H1 (cell line): ENCODE data around the gene LITAFD. TPM values are rescaled to one million over a fixed set of nuclear protein-coding genes. Genes with fewer than 3 reads are reported as not detected.

ENCODE experiments used
- CTCF ChIA-PET: fragments of 300-600 bp; sonication (Branson Sonifier 250); formaldehyde crosslinking; loops from one replicate; lab custom pipeline; 2021; ENCODE audit not compliant: partially characterized antibody; lab: Charles Lee
- POLR2A ChIA-PET: fragments of 300-600 bp; sonication (Branson Sonifier 250); formaldehyde crosslinking; loops from one replicate; lab custom pipeline; 2021; ENCODE audit warnings: inconsistent platforms; ENCODE audit not compliant: partially characterized antibody; lab: Charles Lee
- DNase-seq, 2 experiments: peaks; one replicate each; pipeline versions ENCODE4 v3.0.0 to v3.0.0-alpha.2; 2010 to 2022; ENCODE audit warnings: low spot score in 2 of 2, low read depth in 1 of 2, mixed read lengths in 1 of 2
- FAIRE-seq: peaks from 2 replicates; lab custom pipeline; 2011; peaks lifted over from hg19 to GRCh38; lab: Jason Lieb, UNC
- H2AFZ ChIP-seq: 2 replicates; pipeline ENCODE4 v1.8.1; 2012; ENCODE audit warnings: low read length, inconsistent platforms
- H2AK5ac ChIP-seq: 2 replicates; pipeline ENCODE4 v1.6.1; 2013; ENCODE audit warnings: low read depth, low read length
- H2BK120ac ChIP-seq: replicated peaks from 2 replicates; pipeline ENCODE3; 2013; ENCODE audit warnings: low read depth, low read length, inconsistent platforms
- H2BK12ac ChIP-seq: 2 replicates; pipeline ENCODE4 v1.6.1; 2013; ENCODE audit warnings: low read depth, low read length
- H2BK15ac ChIP-seq: 2 replicates; pipeline ENCODE4 v1.6.1; 2013; ENCODE audit warnings: low read length
- H2BK20ac ChIP-seq: 2 replicates; pipeline ENCODE4 v1.6.1; 2013; ENCODE audit warnings: low read length
- H2BK5ac ChIP-seq: 2 replicates; pipeline ENCODE4 v1.6.1; 2013; ENCODE audit warnings: low read depth, low read length
- H3K14ac ChIP-seq: 2 replicates; pipeline ENCODE4 v1.6.1; 2013; ENCODE audit warnings: inconsistent platforms; ENCODE audit not compliant: insufficient read length
- H3K18ac ChIP-seq: 2 replicates; pipeline ENCODE4 v1.6.1; 2013; ENCODE audit warnings: low read length; ENCODE audit errors: extremely low read depth
- H3K23ac ChIP-seq: 2 replicates; pipeline ENCODE4 v1.6.1; 2013; ENCODE audit warnings: inconsistent platforms; ENCODE audit not compliant: insufficient read length
- H3K23me2 ChIP-seq: 2 replicates; pipeline ENCODE4 v1.6.1; 2013; ENCODE audit warnings: low read depth, low read length
- H3K27ac ChIP-seq: 2 replicates; pipeline ENCODE4 v1.6.1; 2011; ENCODE audit warnings: low read depth, low read length, inconsistent platforms
- H3K27me3 ChIP-seq, 4 experiments: replicated peaks in 1 of 4; 1 replicate in 1 of 4; 2 replicates in 3 of 4; pipeline versions ENCODE4 v1.6.1 to v1.8.1; 2011 to 2013; ENCODE audit warnings: low read length in 3 of 4, mild to moderate bottlenecking in 3 of 4, inconsistent platforms in 2 of 4, mixed read lengths in 2 of 4, moderate library complexity in 1 of 4; ENCODE audit not compliant: control insufficient read depth in 3 of 4, insufficient read depth in 3 of 4; ENCODE audit errors: extremely low read depth in 1 of 4
- H3K36me3 ChIP-seq, 4 experiments: 2 replicates each; pipeline versions ENCODE4 v1.6.1 to v1.8.1; 2011 to 2013; ENCODE audit warnings: mild to moderate bottlenecking in 4 of 4, low read length in 3 of 4, moderate library complexity in 2 of 4, control low read depth in 1 of 4, inconsistent platforms in 1 of 4; ENCODE audit not compliant: insufficient read depth in 4 of 4, control insufficient read depth in 2 of 4
- H3K4ac ChIP-seq: replicated peaks from 2 replicates; pipeline ENCODE3; 2013; ENCODE audit warnings: low read length, low read depth, mixed read lengths, inconsistent platforms; ENCODE audit not compliant: insufficient read length
- H3K4me1 ChIP-seq, 4 experiments: replicated peaks in 1 of 4; 1 replicate in 1 of 4; 2 replicates in 3 of 4; pipeline versions ENCODE4 v1.6.1 to v1.8.1; 2011 to 2013; ENCODE audit warnings: low read length in 3 of 4, inconsistent platforms in 2 of 4, mixed read lengths in 1 of 4; ENCODE audit not compliant: insufficient read depth in 4 of 4, control insufficient read depth in 3 of 4
- H3K4me2 ChIP-seq, 2 experiments: 2 replicates each; pipeline versions ENCODE4 v1.6.1 to v1.8.1; 2011 to 2013; ENCODE audit warnings: low read depth in 2 of 2, low read length in 2 of 2, control low read depth in 1 of 2, inconsistent platforms in 1 of 2, mild to moderate bottlenecking in 1 of 2; ENCODE audit not compliant: insufficient read depth in 1 of 2
- H3K4me3 ChIP-seq, 4 experiments: fragments of 200-600, 300-600 bp in 1 of 4; sonication (generic), shearing (Covaris generic), sonication (Bioruptor Twin) in 1 of 4; 2 replicates each; pipeline versions ENCODE4 v1.5.1 to v1.8.1; 2011 to 2016; ENCODE audit warnings: low read length in 4 of 4, low read depth in 3 of 4, control low read depth in 2 of 4, inconsistent platforms in 2 of 4, mild to moderate bottlenecking in 2 of 4, mixed read lengths in 1 of 4, moderate library complexity in 1 of 4; ENCODE audit not compliant: insufficient read depth in 2 of 4; ENCODE audit errors: extremely low read depth in 1 of 4
- H3K56ac ChIP-seq: replicated peaks from 2 replicates; pipeline ENCODE3; 2013; ENCODE audit warnings: low read depth, mild to moderate bottlenecking, mixed read lengths, low read length, inconsistent platforms; ENCODE audit not compliant: insufficient read length
- H3K79me1 ChIP-seq: 2 replicates; pipeline ENCODE4 v1.6.1; 2013; ENCODE audit warnings: low read depth, low read length, control low read depth
- H3K79me2 ChIP-seq, 2 experiments: 2 replicates each; pipeline versions ENCODE4 v1.6.1 to v1.8.1; 2012 to 2013; ENCODE audit warnings: low read length in 2 of 2, mild to moderate bottlenecking in 2 of 2, inconsistent platforms in 1 of 2; ENCODE audit not compliant: insufficient read depth in 2 of 2, control insufficient read depth in 1 of 2
- H3K9ac ChIP-seq, 4 experiments: replicated peaks in 1 of 4; 1 replicate in 1 of 4; 2 replicates in 3 of 4; pipeline versions ENCODE4 v1.6.1 to v1.8.1; 2011 to 2013; ENCODE audit warnings: low read depth in 3 of 4, low read length in 3 of 4, control low read depth in 2 of 4, mild to moderate bottlenecking in 2 of 4, moderate library complexity in 2 of 4, inconsistent platforms in 1 of 4; ENCODE audit errors: extremely low read depth in 1 of 4
- H3K9me3 ChIP-seq, 2 experiments: 2 replicates each; pipeline versions ENCODE4 v1.6.1 to v1.8.1; 2012 to 2013; ENCODE audit warnings: mild to moderate bottlenecking in 2 of 2, moderate library complexity in 2 of 2, control low read depth in 1 of 2, inconsistent platforms in 1 of 2, low read depth in 1 of 2, low read length in 1 of 2, mixed read lengths in 1 of 2; ENCODE audit not compliant: insufficient read depth in 2 of 2
- H4K20me1 ChIP-seq, 2 experiments: replicated peaks in 1 of 2; 2 replicates each; pipeline versions ENCODE3 to v1.8.1; 2011 to 2013; ENCODE audit warnings: inconsistent platforms in 2 of 2, low read length in 2 of 2, mild to moderate bottlenecking in 1 of 2; ENCODE audit not compliant: insufficient read depth in 2 of 2, control insufficient read depth in 1 of 2
- H4K5ac ChIP-seq: 2 replicates; pipeline ENCODE4 v1.6.1; 2013; ENCODE audit warnings: low read length, low read depth, mixed read lengths, inconsistent platforms; ENCODE audit not compliant: insufficient read length
- H4K8ac ChIP-seq: 2 replicates; pipeline ENCODE4 v1.8.0; 2013; ENCODE audit warnings: mild to moderate bottlenecking, moderate library complexity, low read length, inconsistent platforms; ENCODE audit not compliant: insufficient read depth; ENCODE audit errors: extremely low read depth
- H4K91ac ChIP-seq: replicated peaks from 2 replicates; pipeline ENCODE3; 2013; ENCODE audit warnings: low read length, mixed read lengths, inconsistent platforms; ENCODE audit not compliant: insufficient read length
- POLR2A ChIP-seq, 2 experiments: IDR thresholded peaks; 1 replicate in 1 of 2; 2 replicates in 1 of 2; pipeline ENCODE4 v1.6.1; 2011; ENCODE audit warnings: low read depth in 2 of 2, low read length in 2 of 2, mild to moderate bottlenecking in 2 of 2; ENCODE audit errors: control extremely low read depth in 1 of 2
- RXRA ChIP-seq: IDR thresholded peaks from 2 replicates; pipeline ENCODE4 v1.6.1; 2011; ENCODE audit warnings: low read depth, mild to moderate bottlenecking, low read length, moderate library complexity; ENCODE audit not compliant: insufficient read depth
- WGBS, 2 experiments: shearing (Covaris generic) in 1 of 2; methylation state at CpG; one replicate each; pipeline versions ENCODE4 v1.1.6 to v1.1.7; 2013 to 2015; ENCODE audit warnings: low lambda C conversion rate in 2 of 2, mixed read lengths in 2 of 2, inconsistent platforms in 1 of 2, low coverage in 1 of 2, missing lambda C conversion rate in 1 of 2; ENCODE audit not compliant: insufficient replicate concordance in 2 of 2, insufficient coverage in 1 of 2, insufficient read length in 1 of 2; ENCODE audit errors: extremely low coverage in 1 of 2, missing lambda C conversion rate in 1 of 2; 5-methylcytosine and 5-hydroxymethylcytosine counted together
- polyA plus RNA-seq, 7 experiments: library from polyadenylated mRNA; depleted of rRNA in 3 of 7; stranded (reverse) in 5 of 7; unstranded in 2 of 7; fragments of >200 nt in 5 of 7; fragments of 200-250 nt in 2 of 7; gene quantifications; 1 replicate in 5 of 7; 2 replicates in 1 of 7; 4 replicates in 1 of 7; pipeline versions ENCODE4 v1.2.1 to v1.2.3, GENCODE V29; 2011 to 2013; ENCODE audit warnings: missing spikeins in 2 of 7, mixed read lengths in 2 of 7
- total RNA-seq: library from RNA; stranded (reverse); fragmentation: NEBNext Ultra II Directional; extraction: Animal tissue kit (Norgen Biotek cat#: 25700); gene quantifications from 2 replicates; pipeline ENCODE4 v1.2.1, GENCODE V29; 2021

Gene LITAFD
- total and polyA plus RNA-seq, 2 of the 8 experiments (the other 6 are each of a cell fraction or from before 2014, with no cell fraction given), result not detected

- Histone ChIP-seq H3K4ac (no peak overlapping the region), H3K9ac (no peak overlapping the region), H3K79me1 (peaks cover 4% of the 10 kb centered on the region), H3K18ac (no peak overlapping the region), H2BK20ac (no peak overlapping the region), H3K56ac (no peak overlapping the region), H3K4me2 (no peak overlapping the region), H3K14ac (no peak overlapping the region), H4K8ac (peak overlapping the region; percentile 21; the same call in 1 of the 2 replicates), H3K23ac (no peak overlapping the region), H2AFZ (no peak overlapping the region), H3K36me3 (peaks cover 3 to 33% (median 12%) of the 10 kb centered on the region in 4 experiments; a peak in 7 of 8 replicates), H2BK5ac (no peak overlapping the region), H3K27me3 (no peaks in the 10 kb centered on the region), H3K9me3 (no peaks in the 10 kb centered on the region), H3K79me2 (peaks cover 0 to 12% of the 10 kb centered on the region in 2 experiments; a peak in 2 of 4 replicates), H3K4me3 (no peak overlapping the region), H3K27ac (no peak overlapping the region), H2BK120ac (no peak overlapping the region), H2BK15ac (no peak overlapping the region), H3K4me1 (peaks cover 0 to 12% (median 6%) of the 10 kb centered on the region in 4 experiments; a peak in 5 of 7 replicates), H2AK5ac (0 out of 2 replicates have a peak overlapping the region, but pooled peaks have one; percentile 53), H3K23me2 (no peaks in the 10 kb centered on the region), H4K5ac (no peak overlapping the region), H4K91ac (no peak overlapping the region), H4K20me1 (peaks cover 14 to 16% of the 10 kb centered on the region in 2 experiments), H2BK12ac (no peak overlapping the region)
- CTCF ChIA-PET, result no interaction called here
- TF ChIP-seq POLR2A (IDR thresholded peaks at IDR 0.05; ENCODE audit: control extremely low read depth in 1 of 2, low read depth in 2 of 2, low read length in 2 of 2) (peak in 1 of 2 experiments; percentile 24; a peak in 1 of 3 replicates), RXRA (no peak)
- DNase-seq (no peak), FAIRE-seq (no peak)
- WGBS, 2 experiments, result 96% methylated on average over 7 of the region's 7 CpGs; no CpG with 5 or more reads in 1 of the 2 experiments
- POLR2A ChIA-PET, result interaction anchor here (0.6 to 24.4 kb wide), 4 partner anchors 13 to 53 kb away, joined by 3 to 456 read pairs (median 3); partner anchors contain the start of genes CARHSP1 and LITAFD
Observed at GRCh38 chr16:8845699-8846298, 36.4 kb upstream of the LITAFD start.
